ENCODE results near the gene CMTM2.

- TF ChIP-seq CTCF (IDR thresholded peaks at IDR 0.05) (no peak), POLR2A (IDR thresholded peaks at IDR 0.05) (no peak)
Measured at GRCh38 chr16:66538910-66539309, 40.4 kb upstream of the CMTM2 start.
